HEK293 (cell line): Measurements from ENCODE around the gene KPTN.

Experiments
- CTCF ChIA-PET: fragments of 350-600 bp; formaldehyde crosslinking; extraction: SDS; loops from one replicate; lab custom pipeline; 2021; ENCODE audit warnings: antibody characterized with exemption; lab: Yijun Ruan, JAX
- POLR2A ChIA-PET: fragments of 300-600 bp; formaldehyde crosslinking; extraction: SDS; loops from one replicate; lab custom pipeline; 2020; ENCODE audit warnings: antibody characterized with exemption, inconsistent platforms; lab: Yijun Ruan, JAX
- H3K27ac ChIP-seq: fragments of 200-500 bp; sonication (Bioruptor generic); 2 replicates; pipeline ENCODE4 v1.5.1; 2014; ENCODE audit warnings: low read depth, low read length, control low read depth, inconsistent platforms; ENCODE audit errors: extremely low read depth
- H3K36me3 ChIP-seq, 2 experiments: fragments of 200-500 bp in 1 of 2; sonication (Bioruptor generic) in 1 of 2; 1 replicate in 1 of 2; 2 replicates in 1 of 2; pipeline ENCODE4 v1.5.1; 2014 to 2017; ENCODE audit warnings: inconsistent platforms in 2 of 2, low read length in 2 of 2; ENCODE audit not compliant: control insufficient read depth in 2 of 2, insufficient read depth in 1 of 2
- H3K4me1 ChIP-seq: fragments of 200-500 bp; sonication (Bioruptor generic); 2 replicates; pipeline ENCODE4 v1.5.1; 2014; ENCODE audit warnings: mild to moderate bottlenecking, low read length, inconsistent platforms; ENCODE audit not compliant: control insufficient read depth, insufficient read depth
- H3K4me3 ChIP-seq: 2 replicates; pipeline ENCODE4 v1.5.1; 2011; ENCODE audit warnings: low read depth, mild to moderate bottlenecking, control low read depth, low read length, moderate library complexity
- H3K9me3 ChIP-seq: fragments of 200-500 bp; sonication (Bioruptor generic); 2 replicates; pipeline ENCODE4 v1.5.1; 2014; ENCODE audit warnings: low read depth, low read length, inconsistent platforms; ENCODE audit not compliant: control insufficient read depth, insufficient read depth
- BCL11B ChIP-seq: fragments of 450-650 bp; formaldehyde crosslinking; IDR thresholded peaks from 2 replicates; pipeline ENCODE4 v1.5.1; 2016; ENCODE audit warnings: low read depth, missing biosample characterization, missing genetic modification characterization
- GLIS1 ChIP-seq: fragments of 450-650 bp; formaldehyde crosslinking; IDR thresholded peaks from 2 replicates; pipeline ENCODE4 v1.5.1; 2016; ENCODE audit warnings: missing biosample characterization, missing genetic modification characterization
- GLIS2 ChIP-seq: fragments of 450-650 bp; formaldehyde crosslinking; IDR thresholded peaks from 2 replicates; pipeline ENCODE4 v1.5.1; 2016; ENCODE audit warnings: missing biosample characterization, missing genetic modification characterization
- HIC1 ChIP-seq: fragments of 450-650 bp; formaldehyde crosslinking; IDR thresholded peaks from 2 replicates; pipeline ENCODE4 v1.5.1; 2016; ENCODE audit warnings: missing biosample characterization, missing genetic modification characterization
- MYNN ChIP-seq: fragments of 450-650 bp; formaldehyde crosslinking; IDR thresholded peaks from 2 replicates; pipeline ENCODE4 v1.5.1; 2016; ENCODE audit warnings: missing biosample characterization, missing genetic modification characterization, borderline replicate concordance
- OSR2 ChIP-seq: fragments of 450-650 bp; formaldehyde crosslinking; IDR thresholded peaks from 2 replicates; pipeline ENCODE4 v1.5.1; 2016; ENCODE audit warnings: missing biosample characterization, missing genetic modification characterization
- SETDB1 ChIP-seq: IDR thresholded peaks from one replicate; pipeline ENCODE4 v1.6.1; 2017; ENCODE audit warnings: mild to moderate bottlenecking, low read length, moderate library complexity, mixed read lengths; ENCODE audit not compliant: insufficient read length
- WT1 ChIP-seq: fragments of 450-650 bp; formaldehyde crosslinking; IDR thresholded peaks from 2 replicates; pipeline ENCODE4 v1.5.1; 2016; ENCODE audit warnings: missing biosample characterization, missing genetic modification characterization
- ZBTB10 ChIP-seq: fragments of 450-650 bp; formaldehyde crosslinking; IDR thresholded peaks from 2 replicates; pipeline ENCODE4 v1.5.1; 2016; ENCODE audit warnings: missing biosample characterization, missing genetic modification characterization
- ZBTB7A ChIP-seq: fragments of 450-650 bp; formaldehyde crosslinking; IDR thresholded peaks from 2 replicates; pipeline ENCODE4 v1.5.1; 2016; ENCODE audit warnings: low read depth, missing biosample characterization, missing genetic modification characterization
- ZFHX2 ChIP-seq: fragments of 450-650 bp; formaldehyde crosslinking; conservative IDR thresholded peaks from 2 replicates; pipeline ENCODE4 v1.5.1; 2016; ENCODE audit warnings: missing biosample characterization, missing genetic modification characterization
- ZNF146 ChIP-seq: fragments of 450-650 bp; formaldehyde crosslinking; IDR thresholded peaks from 2 replicates; pipeline ENCODE4 v1.5.1; 2016; ENCODE audit warnings: missing biosample characterization, missing genetic modification characterization
- ZNF157 ChIP-seq: fragments of 450-650 bp; formaldehyde crosslinking; IDR thresholded peaks from 2 replicates; pipeline ENCODE4 v1.5.1; 2016; ENCODE audit warnings: missing biosample characterization, missing genetic modification characterization
- ZNF16 ChIP-seq: fragments of 450-650 bp; formaldehyde crosslinking; IDR thresholded peaks from 2 replicates; pipeline ENCODE4 v1.5.1; 2016; ENCODE audit warnings: low read depth, missing biosample characterization, missing genetic modification characterization
- ZNF169 ChIP-seq: fragments of 450-650 bp; formaldehyde crosslinking; IDR thresholded peaks from 2 replicates; pipeline ENCODE4 v1.5.1; 2016; ENCODE audit warnings: missing biosample characterization, missing genetic modification characterization
- ZNF2 ChIP-seq: fragments of 450-650 bp; formaldehyde crosslinking; IDR thresholded peaks from 2 replicates; pipeline ENCODE4 v1.5.1; 2016; ENCODE audit warnings: missing biosample characterization, missing genetic modification characterization
- ZNF239 ChIP-seq: fragments of 450-650 bp; formaldehyde crosslinking; IDR thresholded peaks from 2 replicates; pipeline ENCODE4 v1.5.1; 2016; ENCODE audit warnings: missing biosample characterization, missing genetic modification characterization
- ZNF24 ChIP-seq: fragments of 450-650 bp; formaldehyde crosslinking; IDR thresholded peaks from 2 replicates; pipeline ENCODE4 v1.5.1; 2016; ENCODE audit warnings: missing biosample characterization, missing genetic modification characterization
- ZNF350 ChIP-seq: fragments of 450-650 bp; formaldehyde crosslinking; IDR thresholded peaks from 2 replicates; pipeline ENCODE4 v1.5.0; 2017; ENCODE audit warnings: missing biosample characterization, mild to moderate bottlenecking, missing genetic modification characterization
- ZNF366 ChIP-seq: fragments of 450-650 bp; formaldehyde crosslinking; conservative IDR thresholded peaks from 2 replicates; pipeline ENCODE4 v1.5.1; 2016; ENCODE audit warnings: missing biosample characterization, missing genetic modification characterization
- ZNF37A ChIP-seq: fragments of 450-650 bp; IDR thresholded peaks from 2 replicates; pipeline ENCODE4 v1.5.1; 2018; ENCODE audit warnings: missing biosample characterization, missing genetic modification characterization
- ZNF423 ChIP-seq: fragments of 450-650 bp; formaldehyde crosslinking; IDR thresholded peaks from 2 replicates; pipeline ENCODE4 v1.5.1; 2016; ENCODE audit warnings: missing biosample characterization, missing genetic modification characterization
- ZNF426 ChIP-seq: fragments of 450-650 bp; formaldehyde crosslinking; IDR thresholded peaks from 2 replicates; pipeline ENCODE4 v1.5.1; 2017; ENCODE audit warnings: missing biosample characterization, missing genetic modification characterization, mild to moderate bottlenecking, inconsistent platforms, moderate library complexity
- ZNF513 ChIP-seq: fragments of 450-650 bp; IDR thresholded peaks from 2 replicates; pipeline ENCODE4 v1.5.1; 2018; ENCODE audit warnings: missing biosample characterization, missing genetic modification characterization
- ZNF560 ChIP-seq: fragments of 450-650 bp; formaldehyde crosslinking; IDR thresholded peaks from 2 replicates; pipeline ENCODE4 v1.5.1; 2017; ENCODE audit warnings: missing biosample characterization, missing genetic modification characterization, borderline replicate concordance
- ZNF585B ChIP-seq: fragments of 450-650 bp; formaldehyde crosslinking; IDR thresholded peaks from 2 replicates; pipeline ENCODE4 v1.5.1; 2016; ENCODE audit warnings: missing biosample characterization, missing genetic modification characterization
- ZNF610 ChIP-seq: fragments of 450-650 bp; formaldehyde crosslinking; IDR thresholded peaks from 2 replicates; pipeline ENCODE4 v1.5.1; 2016; ENCODE audit warnings: missing biosample characterization, missing genetic modification characterization, borderline replicate concordance
- ZNF792 ChIP-seq: fragments of 450-650 bp; formaldehyde crosslinking; IDR thresholded peaks from 2 replicates; pipeline ENCODE4 v1.5.1; 2016; ENCODE audit warnings: missing biosample characterization, missing genetic modification characterization
- ZNF843 ChIP-seq: fragments of 450-650 bp; formaldehyde crosslinking; IDR thresholded peaks from 2 replicates; pipeline ENCODE4 v1.5.1; 2016; ENCODE audit warnings: missing biosample characterization, missing genetic modification characterization
- ZSCAN4 ChIP-seq: fragments of 450-650 bp; formaldehyde crosslinking; IDR thresholded peaks from 2 replicates; pipeline ENCODE4 v1.5.1; 2017; ENCODE audit warnings: missing biosample characterization, missing genetic modification characterization

KPTN gene

DNA sequence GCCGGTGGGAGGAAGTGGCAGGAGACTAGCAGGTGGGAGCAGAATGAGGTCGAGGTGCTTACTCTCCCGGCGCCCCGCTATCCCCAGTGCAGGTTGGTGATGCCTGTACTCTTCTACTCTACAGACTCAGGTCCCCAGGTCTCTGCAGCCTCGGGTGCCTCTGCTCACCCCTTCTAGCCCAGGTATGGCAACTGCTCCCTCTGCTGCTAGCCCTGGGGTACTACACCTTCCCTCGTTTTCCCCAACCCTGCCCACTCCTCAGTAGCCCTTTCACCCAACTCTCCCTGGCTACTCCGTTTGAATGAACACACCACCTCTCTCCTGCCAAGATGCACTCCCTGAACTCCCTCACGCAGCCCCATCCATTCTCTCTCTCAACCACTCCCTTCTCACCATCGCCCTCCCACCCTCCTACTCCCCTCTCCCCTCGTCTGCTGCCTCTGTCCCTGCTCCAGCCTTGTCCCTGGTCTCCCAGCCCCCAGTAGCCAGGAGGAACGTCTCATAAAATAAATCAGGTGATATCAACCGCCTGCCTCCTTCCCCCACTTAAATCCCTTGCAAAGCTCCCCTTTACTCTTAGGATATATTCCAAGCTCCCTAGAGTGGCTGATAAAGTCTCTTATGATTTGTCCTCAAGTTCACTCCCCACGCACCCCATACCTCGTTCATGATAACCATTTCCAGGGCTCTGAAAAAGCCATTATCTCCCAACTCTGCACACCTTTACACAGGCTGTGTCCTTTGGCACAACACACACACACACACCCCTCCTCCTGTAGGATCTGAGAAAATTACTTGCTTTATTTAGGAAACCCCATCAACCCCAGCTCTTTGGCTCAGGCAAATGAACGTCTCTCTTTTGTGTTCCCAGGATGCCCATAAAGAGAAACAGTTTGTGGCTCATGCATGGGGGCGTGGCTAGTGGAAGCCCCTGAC, 56.5 kb downstream of the KPTN start:
- Histone ChIP-seq H3K36me3 (no peaks in the 10 kb centered on the region), H3K4me1 (peaks cover 10% of the 10 kb centered on the region), H3K4me3 (no peak overlapping the region; the same call in 1 of the 2 replicates), H3K27ac (0 out of 2 replicates have a peak overlapping the region, but pooled peaks have one; percentile 39), H3K9me3 (no peaks in the 10 kb centered on the region)
- POLR2A ChIA-PET = interaction anchor here (0.6 to 1.7 kb wide), 18 partner anchors 8 to 316 kb away, joined by 3 to 20 read pairs (median 4); partner anchors contain the start of genes CCDC9, DHX34, INAFM1 and KPTN
- CTCF ChIA-PET = interaction anchor here (0.6 to 4.1 kb wide), 48 partner anchors 10 to 459 kb away, joined by 3 to 61 read pairs (median 4); partner anchors contain the start of genes DHX34, EHD2, KPTN and NAPA
- TF ChIP-seq ZNF585B (tag by site-specific recombination) (no peak), ZNF16 (tag by site-specific recombination) (no peak), ZBTB10 (peak; percentile 53; the same call in 1 of the 2 replicates), GLIS2 (tag by site-specific recombination) (0 out of 2 replicates have a peak, but pooled peaks have one; percentile 13), OSR2 (tag by site-specific recombination) (peak; percentile 64; the same call in 1 of the 2 replicates), ZNF2 (tag by site-specific recombination) (peak; percentile 63; the same call in 1 of the 2 replicates), ZNF792 (tag by site-specific recombination) (no peak), ZFHX2 (tag by site-specific recombination) (peak; percentile 78), SETDB1 (no peak), WT1 (tag by site-specific recombination) (peak; percentile 95), BCL11B (tag by site-specific recombination) (no peak), ZNF610 (no peak), ZNF24 (tag by site-specific recombination) (peak; percentile 44; the same call in 1 of the 2 replicates), ZNF350 (tag by site-specific recombination) (no peak), ZNF366 (tag by site-specific recombination) (peak; percentile 80), ZSCAN4 (0 out of 2 replicates have a peak, but pooled peaks have one; percentile 24), ZNF426 (tag by site-specific recombination) (no peak), ZNF423 (tag by site-specific recombination) (no peak), ZNF843 (peak; percentile 47; the same call in 1 of the 2 replicates), MYNN (tag by site-specific recombination) (no peak), ZBTB7A (tag by site-specific recombination) (peak; percentile 60; the same call in 1 of the 2 replicates), ZNF513 (no peak), ZNF169 (tag by site-specific recombination) (no peak), ZNF239 (tag by site-specific recombination) (0 out of 2 replicates have a peak, but pooled peaks have one; percentile 11), HIC1 (tag by site-specific recombination) (no peak), ZNF146 (no peak), GLIS1 (peak; percentile 65; the same call in 1 of the 2 replicates), ZNF37A (tag by site-specific recombination) (no peak), ZNF157 (tag by site-specific recombination) (peak; percentile 22; the same call in 1 of the 2 replicates), ZNF560 (tag by site-specific recombination) (no peak)
